ENCODE data around the gene LINGO4. TPM values are rescaled to one million over a fixed set of nuclear protein-coding genes. Genes with fewer than 3 reads are reported as not detected.

LINGO4 gene, protein sequence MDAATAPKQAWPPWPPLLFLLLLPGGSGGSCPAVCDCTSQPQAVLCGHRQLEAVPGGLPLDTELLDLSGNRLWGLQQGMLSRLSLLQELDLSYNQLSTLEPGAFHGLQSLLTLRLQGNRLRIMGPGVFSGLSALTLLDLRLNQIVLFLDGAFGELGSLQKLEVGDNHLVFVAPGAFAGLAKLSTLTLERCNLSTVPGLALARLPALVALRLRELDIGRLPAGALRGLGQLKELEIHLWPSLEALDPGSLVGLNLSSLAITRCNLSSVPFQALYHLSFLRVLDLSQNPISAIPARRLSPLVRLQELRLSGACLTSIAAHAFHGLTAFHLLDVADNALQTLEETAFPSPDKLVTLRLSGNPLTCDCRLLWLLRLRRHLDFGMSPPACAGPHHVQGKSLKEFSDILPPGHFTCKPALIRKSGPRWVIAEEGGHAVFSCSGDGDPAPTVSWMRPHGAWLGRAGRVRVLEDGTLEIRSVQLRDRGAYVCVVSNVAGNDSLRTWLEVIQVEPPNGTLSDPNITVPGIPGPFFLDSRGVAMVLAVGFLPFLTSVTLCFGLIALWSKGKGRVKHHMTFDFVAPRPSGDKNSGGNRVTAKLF
- not detected in 2 replicates for total RNA-seq

DNA sequence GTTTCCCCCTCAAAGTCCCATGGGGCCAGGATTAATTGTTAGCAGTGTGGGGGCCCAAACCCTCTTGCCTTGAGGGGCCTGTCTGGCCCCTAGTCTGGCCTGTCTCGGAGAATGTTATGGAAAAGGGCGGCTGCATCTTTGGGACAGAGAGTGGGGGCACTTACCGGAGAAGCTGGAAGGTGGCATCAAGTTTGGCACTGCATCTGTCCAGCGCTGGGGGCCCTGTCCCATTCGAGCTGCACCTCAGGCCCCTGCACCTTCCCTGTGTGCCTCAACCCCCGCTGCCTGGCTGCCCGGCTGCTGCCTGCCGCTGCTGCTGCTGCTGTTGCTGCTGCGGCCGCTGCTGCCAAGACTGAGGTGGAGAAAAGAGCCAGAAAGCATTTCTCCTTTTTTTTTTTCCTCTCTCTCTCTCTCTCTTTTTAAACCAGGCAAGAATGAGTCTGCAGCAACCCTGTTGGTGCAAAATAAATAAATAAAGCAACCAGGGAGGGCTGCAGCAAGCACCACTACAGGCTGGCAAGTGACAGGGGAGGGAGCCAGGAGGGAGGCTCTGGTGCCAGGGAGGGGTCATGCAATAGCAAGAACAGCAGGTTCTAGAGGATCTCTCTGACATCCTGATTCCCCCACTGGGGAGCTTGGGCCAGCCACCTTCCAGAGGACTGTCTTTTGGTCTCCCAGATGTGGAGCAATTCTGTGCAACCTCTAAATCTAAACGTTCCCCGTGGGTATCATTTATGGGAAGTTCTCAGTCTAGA lies at the start of gene LINGO4:
Gene LINGO4 (minus strand): TSS at position 354 of the 755 bp plus-strand sequence. CDS start 2,715 bp downstream, outside the sequence.

DNA sequence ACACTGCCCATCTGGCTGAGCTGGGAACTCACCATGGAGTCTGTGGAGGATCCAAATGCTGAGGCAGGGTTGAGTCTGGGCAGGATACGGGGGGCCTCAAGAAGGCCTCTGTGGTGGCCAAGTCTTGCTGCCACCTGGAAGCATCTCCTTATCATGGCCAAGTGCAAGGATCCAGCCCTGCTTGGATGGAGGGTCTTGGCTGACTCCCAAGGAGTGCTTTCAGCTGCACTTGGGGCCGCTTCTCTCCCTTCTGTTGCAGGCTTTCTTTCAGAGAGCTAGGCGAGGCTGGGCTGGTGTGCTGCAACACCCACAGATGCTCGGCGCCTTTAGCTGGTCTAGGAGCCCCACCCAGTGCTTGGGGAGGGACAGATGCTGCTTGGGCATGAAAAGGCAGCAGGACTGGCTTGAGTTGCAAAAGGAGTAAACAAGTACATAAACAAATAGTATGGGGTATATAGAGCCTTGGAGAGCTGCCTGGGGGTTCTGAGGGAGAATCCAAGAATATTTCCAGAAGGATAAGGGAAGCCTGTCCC lies 48.3 kb upstream of the LINGO4 start, which contains the start of gene THEM5:
Gene THEM5 (minus strand): TSS at position 302 of the 533 bp plus-strand sequence. CDS start 147 bp downstream, at position 155.

DNA sequence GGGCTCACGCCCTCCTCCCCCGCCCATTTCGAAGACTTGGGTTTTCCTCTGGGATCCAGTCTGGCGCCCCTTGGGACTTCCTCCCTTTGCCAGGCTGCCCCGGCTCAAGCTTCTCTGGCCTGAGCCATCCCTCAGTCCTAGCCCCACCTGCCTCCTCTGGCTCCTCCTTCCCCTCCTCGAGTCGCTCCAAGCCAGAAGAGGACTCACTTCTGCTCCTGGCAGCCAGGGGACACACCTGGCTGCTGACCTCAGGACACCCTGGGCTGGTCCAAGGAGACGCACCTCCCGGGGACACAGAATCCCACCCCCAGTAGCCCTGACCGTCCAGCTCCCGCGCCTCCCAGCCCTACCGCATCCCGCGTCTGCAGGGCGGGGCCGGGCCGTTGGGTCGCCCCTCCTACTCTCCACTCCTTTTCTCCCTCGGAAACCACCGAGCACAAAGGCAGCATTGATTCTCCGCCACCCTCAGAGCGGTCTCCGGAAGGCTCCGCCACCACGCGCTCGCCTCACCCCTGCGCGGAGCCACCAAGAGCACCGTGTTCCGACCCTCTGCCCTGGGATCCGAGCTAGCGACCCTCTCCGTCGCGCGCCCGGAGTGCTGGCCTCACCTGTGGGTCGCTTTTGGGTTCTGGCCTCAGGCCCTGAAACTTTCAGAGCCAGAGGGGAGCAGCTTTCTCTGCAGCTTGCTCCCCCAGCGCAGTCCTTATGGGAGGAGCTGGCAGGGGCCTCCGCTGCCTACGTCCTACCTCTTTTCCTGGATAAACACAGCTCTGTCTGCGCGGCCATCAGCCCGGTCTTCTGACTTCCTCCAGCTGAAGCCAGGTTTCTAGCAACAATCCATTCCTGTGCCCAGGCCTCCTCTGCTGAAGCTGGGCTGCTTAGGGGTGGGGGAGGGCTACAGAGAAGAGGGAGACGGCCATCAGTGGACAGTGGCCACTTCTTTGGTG lies 34.5 kb upstream of the LINGO4 start, which contains the start of gene C2CD4D:
Gene C2CD4D (minus strand): TSS at position 364 of the 947 bp plus-strand sequence. CDS start 831 bp downstream, outside the sequence.

DNA sequence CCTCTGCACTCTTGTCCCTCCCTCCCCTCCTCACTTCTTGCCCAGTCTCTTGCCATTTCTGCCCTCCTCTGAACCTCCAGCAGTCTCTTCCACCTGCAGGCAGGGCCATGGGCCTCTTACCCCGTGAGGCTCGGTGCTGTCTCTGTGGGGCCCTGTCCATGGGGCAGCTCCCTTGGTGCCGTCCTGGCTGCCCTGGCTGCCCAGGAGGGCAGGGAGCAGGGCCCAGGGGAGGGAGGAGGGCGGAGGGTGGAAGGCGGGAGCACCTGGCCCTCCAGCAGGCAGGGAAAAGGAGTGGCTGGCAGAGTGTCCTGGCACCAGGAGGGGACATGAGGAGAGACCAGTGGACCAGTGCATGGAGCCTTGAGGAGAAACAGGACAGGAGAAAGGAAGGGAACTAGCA lies 26.4 kb upstream of the LINGO4 start, which contains the start of gene RORC:
Gene RORC (minus strand): TSS at position 198 of the 400 bp plus-strand sequence. CDS start 38 bp downstream, at position 160.

DNA sequence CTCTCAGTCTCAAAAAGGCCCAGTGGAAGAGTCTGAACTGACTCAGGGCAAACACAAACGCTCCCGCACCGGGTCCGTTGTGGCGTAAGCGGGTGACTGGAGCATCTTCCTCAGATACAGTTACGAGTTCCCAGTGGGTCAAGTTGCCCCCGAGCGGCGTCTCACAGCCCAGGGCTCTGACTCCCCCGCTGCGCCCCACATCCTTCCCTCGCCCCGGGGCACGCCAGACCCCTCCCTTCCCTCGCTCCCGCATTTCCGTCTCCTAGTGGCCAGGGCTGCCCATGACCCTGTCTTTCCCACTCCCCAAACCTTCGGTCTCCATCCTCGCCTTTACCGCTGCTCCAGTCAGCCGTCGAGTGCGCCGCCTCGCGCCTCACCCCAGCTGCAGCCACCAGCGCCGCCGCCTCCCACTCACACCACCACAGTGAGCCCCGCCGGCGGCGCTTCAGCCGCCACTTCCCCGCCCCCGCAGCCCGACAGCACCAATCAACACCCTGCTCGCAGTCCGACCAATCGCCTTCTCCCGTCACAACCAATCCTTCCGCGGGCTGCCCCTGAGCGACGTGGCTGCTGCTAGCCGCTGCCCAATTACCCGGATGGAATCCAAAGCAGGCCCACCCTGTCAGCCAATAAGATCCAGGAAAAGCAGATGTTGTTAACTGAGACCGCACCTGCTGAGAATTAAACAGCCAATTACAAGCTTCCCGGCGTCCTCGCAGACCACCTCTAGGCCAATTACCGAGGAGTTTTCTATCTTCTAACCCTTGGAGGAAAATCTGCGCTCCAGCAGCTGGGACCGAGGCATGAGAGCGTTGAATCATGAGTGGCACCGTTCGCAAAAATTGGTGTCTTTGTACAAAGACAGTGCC lies 14.9 kb downstream of the LINGO4 start, which contains the start of gene TDRKH:
Gene TDRKH (minus strand): TSS at position 430 of the 869 bp plus-strand sequence. CDS start 7,478 bp downstream, outside the sequence.

DNA sequence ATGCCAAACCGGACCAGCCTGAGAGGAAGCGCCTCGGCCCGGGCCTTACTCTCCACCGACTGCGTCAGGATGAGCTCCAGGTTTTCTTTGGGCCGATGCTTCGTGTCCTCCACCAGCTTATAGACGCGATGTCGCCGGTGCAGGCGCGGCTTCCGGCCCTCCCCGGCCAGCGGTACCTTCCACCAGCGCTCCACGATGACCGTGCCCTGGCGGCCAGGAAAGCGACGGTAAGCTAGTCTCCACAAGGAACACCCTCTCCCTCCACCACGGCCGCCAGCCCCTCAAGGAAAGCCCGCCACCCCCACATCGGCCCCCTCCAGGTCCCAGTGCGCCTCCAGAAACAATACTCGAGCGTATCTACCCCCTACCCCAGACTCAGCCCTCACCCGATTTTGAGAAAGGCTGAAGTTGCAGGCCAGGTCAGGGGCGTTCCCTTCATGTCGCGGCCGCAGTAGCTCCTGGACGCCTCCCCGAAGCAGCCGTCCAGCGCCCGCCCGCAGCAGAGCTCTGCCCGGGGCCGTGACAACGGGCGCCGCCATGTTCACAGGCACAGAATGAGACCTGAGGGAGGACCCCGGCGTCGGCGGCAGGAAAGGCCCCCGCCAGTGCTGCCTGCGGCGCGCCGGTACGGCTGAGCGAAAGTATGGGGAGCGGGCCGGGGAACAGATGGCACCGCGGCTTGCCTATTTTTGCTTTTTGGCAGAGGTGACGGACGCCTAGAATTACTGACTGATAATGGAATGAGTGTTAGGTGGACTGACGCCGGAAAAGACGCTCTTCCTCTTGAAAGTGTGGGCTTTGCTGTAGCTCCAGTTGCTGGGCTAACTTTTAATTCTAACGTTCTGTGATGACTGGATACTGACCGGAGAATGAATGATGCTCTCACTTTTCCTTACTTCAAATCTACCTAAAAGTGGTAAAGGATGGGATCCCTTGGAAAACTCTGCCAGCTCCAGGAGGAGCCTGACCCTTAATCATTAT lies 42.0 kb downstream of the LINGO4 start, which contains the start of gene MRPL9:
Gene MRPL9 (minus strand): TSS at position 556 of the 981 bp plus-strand sequence. CDS start 17 bp downstream, at position 539.

Other genes starting within 250 kb of the LINGO4 start
- gene SNX27, start 193.4 kb downstream of the LINGO4 start, total RNA-seq: 22.5 and 23.3 TPM in 2 replicates
- not detected in 2 replicates for gene CELF3, start 88.6 kb downstream of the LINGO4 start, total RNA-seq
- 1.1 TPM in 1 of 2 replicates, not detected in the other for gene RIIAD1, start 83.9 kb downstream of the LINGO4 start, total RNA-seq
- gene MRPL9, start 41.9 kb downstream of the LINGO4 start, total RNA-seq: 66.6 and 73.0 TPM in 2 replicates
- gene TDRKH, start 14.9 kb downstream of the LINGO4 start, total RNA-seq: 2.3 and 2.4 TPM in 2 replicates
- not detected in 2 replicates for gene RORC, start 26.4 kb upstream of the LINGO4 start, total RNA-seq
- gene C2CD4D, start 34.4 kb upstream of the LINGO4 start, total RNA-seq: not detected in 2 replicates
- not detected in 2 replicates for gene THEM5, start 48.3 kb upstream of the LINGO4 start, total RNA-seq
- gene THEM4, start 104.1 kb upstream of the LINGO4 start, total RNA-seq: 8.5 and 10.7 TPM in 2 replicates
- gene S100A10, start 188.4 kb upstream of the LINGO4 start, total RNA-seq: 117 and 153 TPM in 2 replicates
- 75.0 and 86.0 TPM in 2 replicates for gene S100A11, start 231.6 kb upstream of the LINGO4 start, total RNA-seq

Measured in aortic smooth muscle cell (primary cell).